DOHH2 (cell line): ENCODE data around the gene TXNDC5.

Experiments
- H3F3A ChIP-seq: fragments of 200-600 bp; sonication (generic), shearing (Covaris generic); 2 replicates; pipeline ENCODE4 v1.6.0; 2016; ENCODE audit warnings: antibody characterized with exemption, mild to moderate bottlenecking; ENCODE audit not compliant: control insufficient read depth, insufficient read depth
- H3K27ac ChIP-seq: fragments of 200-600 bp; sonication (generic); 2 replicates; pipeline ENCODE4 v1.5.1; 2014; ENCODE audit warnings: low read depth, mild to moderate bottlenecking, low read length, moderate library complexity
- H3K27me3 ChIP-seq: fragments of 200-600 bp; sonication (generic); 2 replicates; pipeline ENCODE4 v1.6.1; 2014; ENCODE audit warnings: mild to moderate bottlenecking, low read length, mixed read lengths; ENCODE audit not compliant: control insufficient read depth
- H3K36me3 ChIP-seq: fragments of 200-600 bp; sonication (generic); 2 replicates; pipeline ENCODE4 v1.6.1; 2014; ENCODE audit warnings: mild to moderate bottlenecking, low read length, moderate library complexity, mixed read lengths; ENCODE audit not compliant: control insufficient read depth
- H3K4me1 ChIP-seq: fragments of 200-600 bp; sonication (generic); 2 replicates; pipeline ENCODE4 v1.6.1; 2014; ENCODE audit warnings: mild to moderate bottlenecking, low read length, mixed read lengths; ENCODE audit not compliant: control insufficient read depth
- H3K4me2 ChIP-seq: fragments of 200-600 bp; sonication (generic); 2 replicates; pipeline ENCODE4 v1.6.0; 2014; ENCODE audit warnings: mild to moderate bottlenecking, low read length, moderate library complexity
- H3K4me3 ChIP-seq: fragments of 200-600 bp; sonication (generic); 2 replicates; pipeline ENCODE4 v1.5.1; 2014; ENCODE audit warnings: mild to moderate bottlenecking, low read length, mixed read lengths
- H3K79me2 ChIP-seq: fragments of 200-600 bp; sonication (generic); 2 replicates; pipeline ENCODE4 v1.6.1; 2014; ENCODE audit warnings: mild to moderate bottlenecking, low read length, mixed read lengths; ENCODE audit not compliant: control insufficient read depth
- H3K9me2 ChIP-seq: fragments of 200-600 bp; sonication (generic); replicated peaks from 2 replicates; pipeline ENCODE4 v1.6.1; 2014; ENCODE audit warnings: mild to moderate bottlenecking, low read length, mixed read lengths; ENCODE audit not compliant: control insufficient read depth
- H3K9me3 ChIP-seq: fragments of 200-600 bp; sonication (generic); 2 replicates; pipeline ENCODE4 v1.6.1; 2014; ENCODE audit warnings: antibody characterized with exemption, low read length, mixed read lengths; ENCODE audit not compliant: control insufficient read depth, insufficient read depth
- H4K20me1 ChIP-seq: fragments of 200-600 bp; sonication (generic); 2 replicates; pipeline ENCODE4 v1.6.0; 2014; ENCODE audit warnings: low read depth, mild to moderate bottlenecking, antibody characterized with exemption, low read length, moderate library complexity; ENCODE audit not compliant: control insufficient read depth, insufficient read depth
- EZH2phosphoT487 ChIP-seq: fragments of 200-600 bp; sonication (generic); IDR thresholded peaks from 2 replicates; pipeline ENCODE4 v1.6.1; 2017; ENCODE audit warnings: borderline replicate concordance, mild to moderate bottlenecking, antibody characterized with exemption, low read length, moderate library complexity, mixed read lengths
- TF ChIP-seq, protein P1 (sequence below): fragments of 200-600 bp; sonication (generic); IDR thresholded peaks from one replicate; pipeline ENCODE4 v1.5.1; 2014; ENCODE audit warnings: antibody characterized with exemption, mild to moderate bottlenecking, low read depth, low read length; ENCODE audit not compliant: poor library complexity, severe bottlenecking

The TXNDC5 gene

GRCh38 chr6:7924867-7925266 lies 14.3 kb upstream of the TXNDC5 start:
- no peak for TF ChIP-seq EZH2phosphoT487
- TF ChIP-seq, protein P1, sequence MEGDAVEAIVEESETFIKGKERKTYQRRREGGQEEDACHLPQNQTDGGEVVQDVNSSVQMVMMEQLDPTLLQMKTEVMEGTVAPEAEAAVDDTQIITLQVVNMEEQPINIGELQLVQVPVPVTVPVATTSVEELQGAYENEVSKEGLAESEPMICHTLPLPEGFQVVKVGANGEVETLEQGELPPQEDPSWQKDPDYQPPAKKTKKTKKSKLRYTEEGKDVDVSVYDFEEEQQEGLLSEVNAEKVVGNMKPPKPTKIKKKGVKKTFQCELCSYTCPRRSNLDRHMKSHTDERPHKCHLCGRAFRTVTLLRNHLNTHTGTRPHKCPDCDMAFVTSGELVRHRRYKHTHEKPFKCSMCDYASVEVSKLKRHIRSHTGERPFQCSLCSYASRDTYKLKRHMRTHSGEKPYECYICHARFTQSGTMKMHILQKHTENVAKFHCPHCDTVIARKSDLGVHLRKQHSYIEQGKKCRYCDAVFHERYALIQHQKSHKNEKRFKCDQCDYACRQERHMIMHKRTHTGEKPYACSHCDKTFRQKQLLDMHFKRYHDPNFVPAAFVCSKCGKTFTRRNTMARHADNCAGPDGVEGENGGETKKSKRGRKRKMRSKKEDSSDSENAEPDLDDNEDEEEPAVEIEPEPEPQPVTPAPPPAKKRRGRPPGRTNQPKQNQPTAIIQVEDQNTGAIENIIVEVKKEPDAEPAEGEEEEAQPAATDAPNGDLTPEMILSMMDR, result no peak

DNA sequence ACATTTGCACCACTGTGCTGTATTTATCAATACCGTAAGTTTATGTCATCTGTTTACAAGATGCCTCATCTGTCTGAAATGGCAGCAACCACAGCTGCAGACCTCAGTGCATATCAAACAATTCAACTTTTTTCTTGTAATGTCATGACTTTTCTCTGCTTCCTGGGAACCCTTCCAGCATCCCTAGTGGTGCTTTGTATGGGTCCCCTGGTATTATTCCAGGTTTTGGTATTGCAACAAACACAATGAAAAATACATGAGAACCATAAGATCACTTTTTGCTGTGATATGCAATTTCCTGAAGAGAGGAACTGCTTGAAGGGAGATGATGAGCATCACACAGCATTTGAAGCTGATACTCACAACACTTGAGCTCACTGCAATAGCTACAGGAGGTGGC lies 12.0 kb upstream of the TXNDC5 start:
- no peaks in the 10 kb centered on the region; the same call in 1 of the 2 replicates for H3K9me2 ChIP-seq
- no peak overlapping the region for H3K4me3 ChIP-seq
- H3F3A ChIP-seq, result no peaks in the 10 kb centered on the region
- no peaks in the 10 kb centered on the region for H3K36me3 ChIP-seq
- H3K79me2 ChIP-seq, result no peaks in the 10 kb centered on the region
- no peak overlapping the region for H3K4me2 ChIP-seq
- no peaks in the 10 kb centered on the region for H3K9me3 ChIP-seq
- TF ChIP-seq, protein P1, result no peak
- no peak for TF ChIP-seq EZH2phosphoT487
- H3K27me3 ChIP-seq, result no peaks in the 10 kb centered on the region
- H3K4me1 ChIP-seq, result peaks cover 5% of the 10 kb centered on the region
- no peak overlapping the region for H3K27ac ChIP-seq
- no peaks in the 10 kb centered on the region for H4K20me1 ChIP-seq

More at GRCh38 chr6:7924867-7925266, 14.3 kb upstream of the TXNDC5 start:
- no peaks in the 10 kb centered on the region for H3K27me3 ChIP-seq
- no peaks in the 10 kb centered on the region for H3K4me1 ChIP-seq
- H3K9me2 ChIP-seq, result no peaks in the 10 kb centered on the region; the same call in 1 of the 2 replicates
- no peak overlapping the region for H3K27ac ChIP-seq
- no peaks in the 10 kb centered on the region for H3K36me3 ChIP-seq
- no peak overlapping the region for H3K4me3 ChIP-seq
- H3F3A ChIP-seq, result no peaks in the 10 kb centered on the region
- no peaks in the 10 kb centered on the region for H3K79me2 ChIP-seq
- no peaks in the 10 kb centered on the region for H3K9me3 ChIP-seq
- no peak overlapping the region for H3K4me2 ChIP-seq
- no peaks in the 10 kb centered on the region for H4K20me1 ChIP-seq

DNA sequence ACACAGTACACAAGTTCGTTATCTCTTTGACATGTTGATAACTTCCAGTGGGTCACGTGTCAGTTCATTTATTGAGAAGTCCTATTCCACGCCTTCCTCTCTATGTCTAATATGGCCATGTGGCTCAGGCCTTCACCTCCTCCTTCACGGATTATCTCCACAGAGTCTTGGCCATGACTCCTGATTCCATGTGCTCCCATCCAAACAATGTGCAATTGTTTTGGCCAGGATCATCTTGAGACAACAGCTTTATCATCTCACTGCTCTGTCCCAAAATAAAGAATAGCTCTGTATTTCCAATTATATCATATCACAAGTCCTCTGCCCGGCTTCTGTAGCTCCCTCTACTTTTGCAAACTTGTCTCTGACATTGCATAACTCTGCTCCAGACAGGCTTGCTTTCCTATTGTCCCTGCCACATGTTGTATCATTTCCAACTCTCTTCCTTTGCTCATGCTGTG lies 11.1 kb upstream of the TXNDC5 start:
- Histone ChIP-seq H3K27me3 (no peaks in the 10 kb centered on the region), H3K27ac (no peak overlapping the region), H3K4me3 (no peak overlapping the region), H3K4me2 (no peak overlapping the region), H4K20me1 (no peaks in the 10 kb centered on the region), H3K36me3 (no peaks in the 10 kb centered on the region), H3K4me1 (peaks cover 14% of the 10 kb centered on the region), H3K9me3 (no peaks in the 10 kb centered on the region), H3K79me2 (no peaks in the 10 kb centered on the region), H3F3A (no peaks in the 10 kb centered on the region), H3K9me2 (no peaks in the 10 kb centered on the region; the same call in 1 of the 2 replicates)
- TF ChIP-seq EZH2phosphoT487, result no peak
- TF ChIP-seq, protein P1, result no peak

DNA sequence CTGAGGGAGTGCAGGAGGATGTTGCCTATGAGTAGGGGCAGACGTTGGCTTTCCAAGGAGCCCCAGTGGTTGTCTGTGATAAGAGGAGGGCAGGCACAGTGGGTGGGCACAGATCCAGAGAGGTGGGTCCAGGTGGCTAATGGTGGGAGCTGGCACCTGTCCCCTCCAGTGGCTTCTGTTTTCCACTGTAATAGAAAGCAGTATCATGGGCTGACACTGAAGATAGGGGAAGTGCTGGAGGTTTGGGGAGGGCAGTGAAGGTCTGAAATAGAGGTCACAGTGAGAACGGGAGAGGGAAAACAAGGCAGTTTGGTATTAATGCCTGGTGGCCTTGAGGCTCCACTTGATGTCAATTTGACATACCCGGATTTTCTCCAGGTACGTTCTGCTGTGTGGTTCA lies 10.5 kb upstream of the TXNDC5 start:
- no peaks in the 10 kb centered on the region for H3K27me3 ChIP-seq
- no peaks in the 10 kb centered on the region for H3K9me3 ChIP-seq
- H3K27ac ChIP-seq, result no peak overlapping the region
- no peaks in the 10 kb centered on the region; the same call in 1 of the 2 replicates for H3K9me2 ChIP-seq
- no peak for TF ChIP-seq EZH2phosphoT487
- TF ChIP-seq, protein P1, result no peak
- no peaks in the 10 kb centered on the region for H3K79me2 ChIP-seq
- no peaks in the 10 kb centered on the region for H3F3A ChIP-seq
- H3K36me3 ChIP-seq, result no peaks in the 10 kb centered on the region
- H3K4me1 ChIP-seq, result peaks cover 20% of the 10 kb centered on the region
- H3K4me3 ChIP-seq, result no peak overlapping the region
- H4K20me1 ChIP-seq, result no peaks in the 10 kb centered on the region
- no peak overlapping the region for H3K4me2 ChIP-seq
